Endothelial cell of umbilical vein (primary cell): ENCODE measurements around the gene PLXNA4. TPM values are rescaled to one million over a fixed set of nuclear protein-coding genes. Genes with fewer than 3 reads are reported as not detected.

Experiments used
- BruUV-seq: library from RNA; stranded (reverse); fragments of 400-500 nt; replicated peaks from 2 replicates; lab custom pipeline; 2021; lab: Mats Ljungman, UMichigan
- CTCF ChIA-PET: fragments of 300-600, 350-600 bp; sonication (Branson Sonifier 250); formaldehyde crosslinking; loops from one replicate; lab custom pipeline; 2021; ENCODE audit warnings: antibody characterized with exemption, inconsistent platforms; lab: Charles Lee
- POLR2A ChIA-PET: fragments of 300-600, 350-600 bp; sonication (Branson Sonifier 250); formaldehyde crosslinking; loops from one replicate; lab custom pipeline; 2021; ENCODE audit warnings: antibody characterized with exemption, inconsistent platforms; lab: Charles Lee
- DNase-seq: peaks from one replicate; pipeline ENCODE4 v3.0.0-alpha.2; 2011; ENCODE audit warnings: low read depth, low spot score
- FAIRE-seq: peaks from 2 replicates; lab custom pipeline; 2011; peaks lifted over from hg19 to GRCh38; lab: Jason Lieb, UNC
- H2AFZ ChIP-seq: 2 replicates; pipeline ENCODE4 v1.6.0; 2012; ENCODE audit warnings: low read depth, low read length, control low read depth, inconsistent platforms
- H3K27ac ChIP-seq: 2 replicates; pipeline ENCODE4 v1.5.1; 2011; ENCODE audit warnings: low read depth, mild to moderate bottlenecking, control low read depth, low read length, moderate library complexity; ENCODE audit not compliant: insufficient read depth
- H3K27me3 ChIP-seq, 2 experiments: 2 replicates each; pipeline versions ENCODE4 v1.6.0 to v1.6.1; 2011; ENCODE audit warnings: low read length in 2 of 2, mixed read lengths in 1 of 2; ENCODE audit not compliant: control insufficient read depth in 2 of 2, insufficient read depth in 2 of 2
- H3K36me3 ChIP-seq, 2 experiments: 2 replicates in 1 of 2; 3 replicates in 1 of 2; pipeline ENCODE4 v1.5.1; 2011; ENCODE audit warnings: low read length in 2 of 2, mild to moderate bottlenecking in 1 of 2, moderate library complexity in 1 of 2; ENCODE audit not compliant: control insufficient read depth in 2 of 2, insufficient read depth in 2 of 2; ENCODE audit errors: extremely low read depth in 1 of 2
- H3K4me1 ChIP-seq: 3 replicates; pipeline ENCODE4 v1.5.1; 2011; ENCODE audit warnings: mild to moderate bottlenecking, low read length; ENCODE audit not compliant: control insufficient read depth, insufficient read depth; ENCODE audit errors: extremely low read depth
- H3K4me2 ChIP-seq: 2 replicates; pipeline ENCODE4 v1.6.1; 2011; ENCODE audit warnings: low read length, control low read depth, mixed read lengths; ENCODE audit not compliant: insufficient read depth
- H3K4me3 ChIP-seq, 3 experiments: fragments of 200-600 bp in 1 of 3; sonication (generic), shearing (Covaris generic) in 1 of 3; replicated peaks in 1 of 3; 2 replicates each; pipeline ENCODE4 v1.5.1; 2011 to 2016; ENCODE audit warnings: control low read depth in 3 of 3, low read length in 3 of 3, mild to moderate bottlenecking in 2 of 3, inconsistent platforms in 1 of 3, low read depth in 1 of 3, moderate library complexity in 1 of 3; ENCODE audit not compliant: insufficient read depth in 1 of 3
- H3K79me2 ChIP-seq: 2 replicates; pipeline ENCODE4 v1.6.0; 2012; ENCODE audit warnings: low read length, inconsistent platforms; ENCODE audit not compliant: control insufficient read depth, insufficient read depth
- H3K9ac ChIP-seq: replicated peaks from 2 replicates; pipeline ENCODE3; 2011; ENCODE audit warnings: low read length, control low read depth; ENCODE audit not compliant: insufficient read depth; ENCODE audit errors: extremely low read depth
- H3K9me1 ChIP-seq: replicated peaks from 3 replicates; pipeline ENCODE4 v1.6.0; 2011; ENCODE audit warnings: mild to moderate bottlenecking, low read length; ENCODE audit not compliant: control insufficient read depth, insufficient read depth; ENCODE audit errors: extremely low read depth
- H3K9me3 ChIP-seq: replicated peaks from 2 replicates; pipeline ENCODE4 v1.5.1; 2012; ENCODE audit warnings: low read length, inconsistent platforms; ENCODE audit not compliant: control insufficient read depth, insufficient read depth
- H4K20me1 ChIP-seq: replicated peaks from 2 replicates; pipeline ENCODE3; 2011; ENCODE audit warnings: mild to moderate bottlenecking, low read length; ENCODE audit not compliant: control insufficient read depth, insufficient read depth; ENCODE audit errors: extremely low read depth
- EZH2 ChIP-seq: IDR thresholded peaks from 2 replicates; pipeline ENCODE4 v1.6.1; 2012; ENCODE audit warnings: borderline replicate concordance, low read depth, mild to moderate bottlenecking, moderate library complexity, low read length, inconsistent platforms; ENCODE audit not compliant: severe bottlenecking
- FOS ChIP-seq: IDR thresholded peaks from 2 replicates; pipeline ENCODE4 v1.6.1; 2011; ENCODE audit warnings: mild to moderate bottlenecking, low read length, moderate library complexity, borderline replicate concordance; ENCODE audit not compliant: insufficient read depth
- GATA2 ChIP-seq: IDR thresholded peaks from 2 replicates; pipeline ENCODE4 v1.7.0; 2011; ENCODE audit warnings: low read depth, mild to moderate bottlenecking, moderate library complexity, mixed read lengths, low read length; ENCODE audit not compliant: insufficient read length, insufficient read depth
- JUN ChIP-seq: IDR thresholded peaks from 2 replicates; pipeline ENCODE4 v1.6.1; 2011; ENCODE audit warnings: borderline replicate concordance, low read depth; ENCODE audit not compliant: insufficient read length, insufficient read depth
- MYC ChIP-seq: IDR thresholded peaks from one replicate; pipeline ENCODE4 v1.6.1; 2011; ENCODE audit warnings: mild to moderate bottlenecking, low read depth, low read length
- POLR2A ChIP-seq: IDR thresholded peaks from 2 replicates; pipeline ENCODE4 v1.6.1; 2012; ENCODE audit warnings: low read depth, mild to moderate bottlenecking, control low read depth, low read length
- POLR2AphosphoS5 ChIP-seq: IDR thresholded peaks from 2 replicates; pipeline ENCODE4 v1.6.1; 2012; ENCODE audit warnings: low read depth, mild to moderate bottlenecking, control low read depth, low read length, moderate library complexity; ENCODE audit not compliant: insufficient read depth
- dilution Hi-C: fragments of 300-500 bp; cut with MboI; formaldehyde crosslinking; loops from one replicate; pipeline ENCODE4 v1.15.0; 2019; ENCODE audit warnings: low sequenced_read_pairs; ENCODE audit not compliant: extremely low pct_ligation_motif_present
- intact Hi-C: fragments of 100-400 bp; cut with micrococcal nuclease; formaldehyde crosslinking; loops from one replicate; pipeline ENCODE4 v1.10.0; 2022
- polyA plus RNA-seq, 4 experiments: library from polyadenylated mRNA; depleted of rRNA in 3 of 4; stranded (reverse) in 3 of 4; unstranded in 1 of 4; fragments of >200 nt; gene quantifications; 2 replicates each; pipeline versions ENCODE4 v1.2.1 to v1.2.3, GENCODE V29; 2011 to 2012; ENCODE audit warnings: missing spikeins in 1 of 4
- total RNA-seq: library from RNA; stranded (reverse); gene quantifications from 2 replicates; pipeline ENCODE4 v1.2.3, GENCODE V29; 2021
- TF ChIP-seq, protein P1 (sequence below), 2 donors: IDR thresholded peaks; 1 replicate in 1 of 2; 2 replicates in 1 of 2; pipeline ENCODE4 v1.5.1; 2011; ENCODE audit warnings: low read length in 2 of 2, mild to moderate bottlenecking in 2 of 2, moderate library complexity in 2 of 2, control low read depth in 1 of 2, inconsistent platforms in 1 of 2, low read depth in 1 of 2; ENCODE audit not compliant: insufficient read depth in 1 of 2; ENCODE audit errors: extremely low read depth in 1 of 2
- TF ChIP-seq, protein P2 (sequence below): IDR thresholded peaks from 2 replicates; pipeline ENCODE4 v1.6.1; 2011; ENCODE audit not compliant: insufficient read depth, insufficient read length

PLXNA4 gene
- total and polyA plus RNA-seq, 2 donors (not counting 3 experiments of a cell fraction or from before 2014, with no cell fraction given), result 12.1 to 20.4 TPM

DNA sequence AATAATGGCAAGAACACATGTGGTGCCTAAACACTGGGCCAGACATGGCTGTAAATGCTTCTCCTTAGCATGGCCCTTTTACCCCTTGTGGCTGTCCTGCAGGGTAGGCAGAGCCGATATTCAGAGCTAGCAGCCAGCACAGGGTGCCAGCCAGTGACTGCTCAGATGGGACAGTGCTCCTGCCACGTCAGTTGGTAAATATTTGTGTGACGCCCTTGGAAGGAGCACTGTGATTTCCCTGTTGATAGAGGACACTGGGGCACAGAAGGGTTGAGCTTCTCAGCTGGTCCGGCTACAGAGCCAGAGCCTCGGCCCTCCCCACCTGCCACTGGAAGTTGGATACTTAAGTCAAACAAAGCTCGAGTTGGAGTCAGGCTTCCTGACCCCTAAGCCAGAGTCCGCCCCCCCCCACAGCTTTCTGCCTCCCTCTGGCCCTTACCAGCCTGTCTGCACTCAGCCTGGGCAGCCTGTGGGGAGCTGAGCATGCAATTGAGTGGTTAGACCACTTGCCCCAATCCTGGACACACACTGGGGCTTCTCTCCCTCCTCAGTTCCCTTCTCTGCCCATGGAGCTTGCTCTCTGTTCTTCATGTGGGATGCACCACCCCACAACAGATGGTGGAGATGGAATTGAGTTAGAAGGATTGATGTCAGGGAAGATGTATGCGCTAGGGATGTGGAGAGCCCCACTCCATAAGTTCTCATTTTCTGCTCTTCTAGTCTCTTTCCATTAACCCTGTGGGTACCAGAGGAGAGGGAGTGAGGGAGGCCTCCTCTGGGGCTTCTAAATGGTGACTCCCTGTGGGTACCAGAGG, 350.8 kb downstream of the PLXNA4 start:
- POLR2A ChIA-PET, result no interaction called here
- intact Hi-C loops, result no loop called here
- dilution Hi-C loops, result no loop called here
- H3K27ac ChIP-seq, result no peak overlapping the region
- no peaks in the 10 kb centered on the region for H3K27me3 ChIP-seq
- no peaks in the 10 kb centered on the region for H3K4me1 ChIP-seq
- H4K20me1 ChIP-seq, result no peaks in the 10 kb centered on the region
- H3K4me2 ChIP-seq, result no peak overlapping the region
- H2AFZ ChIP-seq, result no peak overlapping the region
- H3K4me3 ChIP-seq, result no peak overlapping the region
- H3K9ac ChIP-seq, result no peak overlapping the region
- TF ChIP-seq EZH2 (no peak), JUN (no peak), FOS (no peak), POLR2AphosphoS5 (no peak), MYC (no peak), GATA2 (no peak), POLR2A (no peak)
- TF ChIP-seq, protein P1, sequence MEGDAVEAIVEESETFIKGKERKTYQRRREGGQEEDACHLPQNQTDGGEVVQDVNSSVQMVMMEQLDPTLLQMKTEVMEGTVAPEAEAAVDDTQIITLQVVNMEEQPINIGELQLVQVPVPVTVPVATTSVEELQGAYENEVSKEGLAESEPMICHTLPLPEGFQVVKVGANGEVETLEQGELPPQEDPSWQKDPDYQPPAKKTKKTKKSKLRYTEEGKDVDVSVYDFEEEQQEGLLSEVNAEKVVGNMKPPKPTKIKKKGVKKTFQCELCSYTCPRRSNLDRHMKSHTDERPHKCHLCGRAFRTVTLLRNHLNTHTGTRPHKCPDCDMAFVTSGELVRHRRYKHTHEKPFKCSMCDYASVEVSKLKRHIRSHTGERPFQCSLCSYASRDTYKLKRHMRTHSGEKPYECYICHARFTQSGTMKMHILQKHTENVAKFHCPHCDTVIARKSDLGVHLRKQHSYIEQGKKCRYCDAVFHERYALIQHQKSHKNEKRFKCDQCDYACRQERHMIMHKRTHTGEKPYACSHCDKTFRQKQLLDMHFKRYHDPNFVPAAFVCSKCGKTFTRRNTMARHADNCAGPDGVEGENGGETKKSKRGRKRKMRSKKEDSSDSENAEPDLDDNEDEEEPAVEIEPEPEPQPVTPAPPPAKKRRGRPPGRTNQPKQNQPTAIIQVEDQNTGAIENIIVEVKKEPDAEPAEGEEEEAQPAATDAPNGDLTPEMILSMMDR (IDR thresholded peaks at IDR 0.05; ENCODE audit: extremely low read depth in 1 of 2, insufficient read depth in 1 of 2, low read depth in 1 of 2, low read length in 2 of 2), result no peak
- TF ChIP-seq, protein P2, sequence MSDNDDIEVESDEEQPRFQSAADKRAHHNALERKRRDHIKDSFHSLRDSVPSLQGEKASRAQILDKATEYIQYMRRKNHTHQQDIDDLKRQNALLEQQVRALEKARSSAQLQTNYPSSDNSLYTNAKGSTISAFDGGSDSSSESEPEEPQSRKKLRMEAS, result no peak
- no TSS peak for BruUV-seq
- H3K36me3 ChIP-seq, result peaks cover 0 to 15% of the 10 kb centered on the region in 2 experiments
- no peaks in the 10 kb centered on the region for H3K79me2 ChIP-seq
- H3K9me3 ChIP-seq, result no peaks in the 10 kb centered on the region
- no peak for DNase-seq
- no peaks in the 10 kb centered on the region for H3K9me1 ChIP-seq
- no peak for FAIRE-seq
- CTCF ChIA-PET, result interaction anchor here (0.6 to 1.5 kb wide), 2 partner anchors 57 to 366 kb away, joined by 3 to 4 read pairs; no protein-coding TSS in a partner anchor
